GM12878 (cell line): Measurements from ENCODE around the gene ALCAM. TPM values are rescaled to one million over a fixed set of nuclear protein-coding genes. Genes with fewer than 3 reads are reported as not detected.

ENCODE experiments used
- ASH2L ChIP-seq: fragments of 300-600, 200-600 bp; sonication (generic); IDR thresholded peaks from 2 replicates; pipeline ENCODE4 v1.6.1; 2017; ENCODE audit warnings: low read depth, mild to moderate bottlenecking, borderline replicate concordance
- BRCA1 ChIP-seq: IDR thresholded peaks from 2 replicates; pipeline ENCODE4 v1.6.1; 2011; ENCODE audit warnings: low read depth, low read length, improper control_type of control experiment
- CHD2 ChIP-seq: IDR thresholded peaks from 2 replicates; pipeline ENCODE4 v1.6.1; 2011; ENCODE audit warnings: low read depth, low read length, improper control_type of control experiment, borderline replicate concordance
- EP300 ChIP-seq, 2 experiments: fragments of 150-350 bp in 1 of 2; IDR thresholded peaks; 2 replicates each; pipeline ENCODE4 v1.6.1; 2011 to 2012; ENCODE audit warnings: low read depth in 2 of 2, low read length in 2 of 2, borderline replicate concordance in 1 of 2, improper control_type of control experiment in 1 of 2, inconsistent platforms in 1 of 2; ENCODE audit not compliant: control insufficient read depth in 1 of 2
- ETV6 ChIP-seq, 2 experiments: fragments of 450-650 bp in 1 of 2; IDR thresholded peaks in 1 of 2; conservative IDR thresholded peaks in 1 of 2; 2 replicates each; pipeline ENCODE4 v1.6.1; 2014; ENCODE audit warnings: antibody characterized with exemption in 1 of 2, borderline replicate concordance in 1 of 2, low read depth in 1 of 2, mild to moderate bottlenecking in 1 of 2, moderate library complexity in 1 of 2
- FOXK2 ChIP-seq: fragments of 450-650 bp; IDR thresholded peaks from 2 replicates; pipeline ENCODE4 v1.6.1; 2017; ENCODE audit warnings: mild to moderate bottlenecking, moderate library complexity
- FOXM1 ChIP-seq: IDR thresholded peaks from 2 replicates; pipeline ENCODE4 v1.6.1; 2012; ENCODE audit warnings: low read depth, mild to moderate bottlenecking, inconsistent platforms, low read length, moderate library complexity
- GABPA ChIP-seq: IDR thresholded peaks from 2 replicates; pipeline ENCODE4 v1.6.1; 2014; ENCODE audit warnings: antibody characterized with exemption, low read depth, mild to moderate bottlenecking, inconsistent platforms
- IKZF2 ChIP-seq, 2 experiments: fragments of 450-650 bp; IDR thresholded peaks; 2 replicates each; pipeline ENCODE4 v1.6.1; 2017; ENCODE audit warnings: mild to moderate bottlenecking in 2 of 2, moderate library complexity in 2 of 2
- MTA3 ChIP-seq: IDR thresholded peaks from 2 replicates; pipeline ENCODE4 v1.6.1; 2012; ENCODE audit warnings: low read length, inconsistent platforms, borderline replicate concordance
- MYC ChIP-seq: IDR thresholded peaks from 2 replicates; pipeline ENCODE4 v1.6.1; 2011; ENCODE audit warnings: mild to moderate bottlenecking, low read length, moderate library complexity, inconsistent platforms; ENCODE audit not compliant: insufficient read depth, insufficient replicate concordance, insufficient read length, severe bottlenecking
- NR2C1 ChIP-seq: fragments of 450-650 bp; IDR thresholded peaks from 2 replicates; pipeline ENCODE4 v1.6.1; 2017; ENCODE audit warnings: antibody characterized with exemption, mild to moderate bottlenecking, moderate library complexity
- PAX8 ChIP-seq: fragments of 450-650 bp; IDR thresholded peaks from 2 replicates; pipeline ENCODE4 v1.6.1; 2017; ENCODE audit warnings: mild to moderate bottlenecking, moderate library complexity
- SMAD5 ChIP-seq: IDR thresholded peaks from 2 replicates; pipeline ENCODE4 v1.6.1; 2016; ENCODE audit warnings: antibody characterized with exemption, low read depth
- SMC3 ChIP-seq: IDR thresholded peaks from 2 replicates; pipeline ENCODE4 v1.6.1; 2011; ENCODE audit warnings: low read length, improper control_type of control experiment, borderline replicate concordance
- SREBF1 ChIP-seq: IDR thresholded peaks from 2 replicates; pipeline ENCODE4 v1.6.1; 2012; ENCODE audit warnings: mild to moderate bottlenecking, low read length
- SREBF2 ChIP-seq: IDR thresholded peaks from 2 replicates; pipeline ENCODE4 v1.6.1; 2012; ENCODE audit warnings: mild to moderate bottlenecking, low read length
- TCF3 ChIP-seq: IDR thresholded peaks from 2 replicates; pipeline ENCODE4 v1.6.1; 2012; ENCODE audit warnings: low read depth, mild to moderate bottlenecking, low read length, borderline replicate concordance; ENCODE audit not compliant: insufficient read depth
- ZNF207 ChIP-seq: fragments of 450-650 bp; IDR thresholded peaks from 2 replicates; pipeline ENCODE4 v1.6.1; 2014; ENCODE audit warnings: antibody characterized with exemption, mild to moderate bottlenecking, borderline replicate concordance
- polyA plus RNA-seq, 11 experiments: library from polyadenylated mRNA; depleted of rRNA in 4 of 11; unstranded in 6 of 11; stranded (reverse) in 5 of 11; fragments of >200 nt; fragmentation: Nextera tagmentation in 4 of 11; fragmentation: Illumina TruSeq in 1 of 11; extraction: Ambion mirVana in 4 of 11; extraction: Trizol in 1 of 11; gene quantifications; 1 replicate in 1 of 11; 2 replicates in 10 of 11; pipeline versions ENCODE4 v1.2.1 to v1.2.3, GENCODE V29; 2011 to 2016; ENCODE audit warnings: inconsistent platforms in 2 of 11, missing spikeins in 2 of 11, low read depth in 1 of 11
- total RNA-seq, 4 experiments: library from RNA; depleted of rRNA in 3 of 4; stranded (reverse); fragments of >200 nt in 3 of 4; fragmentation: Illumina TruSeq in 1 of 4; extraction: Trizol in 1 of 4; gene quantifications; 2 replicates each; pipeline versions ENCODE4 v1.2.1 to v1.2.3, GENCODE V29; 2013 to 2021
- TF ChIP-seq, protein P1 (sequence below): IDR thresholded peaks from 2 replicates; pipeline ENCODE4 v1.6.1; 2011; ENCODE audit warnings: mild to moderate bottlenecking, low read depth, low read length, moderate library complexity; ENCODE audit not compliant: insufficient replicate concordance
- TF ChIP-seq, protein P2 (sequence below): IDR thresholded peaks from 2 replicates; pipeline ENCODE4 v1.6.1; 2012; ENCODE audit warnings: low read depth, low read length, improper control_type of control experiment
- TF ChIP-seq, protein P3 (sequence below): fragments of 150-350 bp; IDR thresholded peaks from 2 replicates; pipeline ENCODE4 v1.6.1; 2016; ENCODE audit warnings: low read depth, low read length

The ALCAM gene
- total and polyA plus RNA-seq, 10 of the 15 experiments (the other 5 are each of a cell fraction or from before 2014, with no cell fraction given) = 12.2 to 54.2 (median 32.6) TPM

DNA sequence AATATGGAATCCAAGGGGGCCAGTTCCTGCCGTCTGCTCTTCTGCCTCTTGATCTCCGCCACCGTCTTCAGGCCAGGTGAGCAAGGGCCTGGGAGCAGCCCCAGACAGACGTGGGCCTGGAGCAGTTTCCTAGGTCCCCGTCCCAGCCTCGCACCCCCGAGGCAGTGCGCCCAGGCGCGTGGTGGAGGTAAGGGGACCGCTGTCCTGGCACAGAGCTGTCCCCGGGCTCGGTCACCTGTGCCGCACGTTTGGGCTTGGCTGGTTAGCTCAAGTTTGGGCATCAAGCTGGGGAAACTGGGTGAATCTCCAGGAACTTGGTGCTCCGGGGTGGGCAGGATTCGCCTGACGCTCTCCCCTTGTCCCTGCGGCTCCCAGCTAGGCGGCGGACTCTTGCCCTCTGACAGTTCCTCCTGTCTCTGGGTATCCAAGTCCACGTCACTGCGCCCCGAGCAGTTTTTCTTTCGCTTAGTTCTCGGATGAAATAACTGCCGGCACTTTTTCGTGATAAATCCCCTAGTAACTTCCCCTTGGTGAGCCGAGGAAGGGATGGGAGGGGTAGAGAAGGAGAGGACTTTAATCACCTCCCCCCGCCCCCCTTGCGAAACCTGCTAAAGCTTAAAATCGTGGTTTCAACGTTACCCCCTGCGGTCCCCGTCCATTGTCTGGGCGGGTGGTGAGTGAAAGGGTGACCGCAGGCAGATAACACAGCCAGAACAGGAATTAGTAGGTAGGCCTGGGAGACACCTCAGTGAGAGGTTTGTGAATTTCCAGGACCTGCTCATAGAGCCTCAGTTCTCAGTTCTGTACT is 901 bp downstream of the ALCAM start (continued):
- TF ChIP-seq ZNF207 (peak; percentile 63; the same call in 1 of the 2 replicates), BRCA1 (no peak), MTA3 (no peak), PAX8 (no peak), NR2C1 (no peak), FOXM1 (peak; percentile 71; the same call in 1 of the 2 replicates), SMC3 (no peak), TCF3 (no peak), MYC (no peak), CHD2 (peak; percentile 66), SMAD5 (no peak; the same call in 1 of the 2 replicates), SREBF2 (no peak), FOXK2 (no peak), ASH2L (no peak), EP300 (IDR thresholded peaks at IDR 0.05; ENCODE audit: borderline replicate concordance in 1 of 2, control insufficient read depth in 1 of 2, low read depth in 2 of 2, low read length in 2 of 2) (peak; percentile 67 to 87; a peak in 3 of 4 replicates), SREBF1 (no peak; the same call in 1 of the 2 replicates), IKZF2 (IDR thresholded peaks at IDR 0.05) (peak; percentile 90 to 91), GABPA (no peak; the same call in 1 of the 2 replicates), ETV6 (conservative IDR thresholded peaks at IDR 0.05 in 1 of 2, IDR thresholded peaks at IDR 0.05 in 1 of 2; ENCODE audit: borderline replicate concordance in 1 of 2, low read depth in 1 of 2) (peak in 1 of 2 experiments; percentile 84; a peak in 2 of 4 replicates)
- TF ChIP-seq, protein P1, sequence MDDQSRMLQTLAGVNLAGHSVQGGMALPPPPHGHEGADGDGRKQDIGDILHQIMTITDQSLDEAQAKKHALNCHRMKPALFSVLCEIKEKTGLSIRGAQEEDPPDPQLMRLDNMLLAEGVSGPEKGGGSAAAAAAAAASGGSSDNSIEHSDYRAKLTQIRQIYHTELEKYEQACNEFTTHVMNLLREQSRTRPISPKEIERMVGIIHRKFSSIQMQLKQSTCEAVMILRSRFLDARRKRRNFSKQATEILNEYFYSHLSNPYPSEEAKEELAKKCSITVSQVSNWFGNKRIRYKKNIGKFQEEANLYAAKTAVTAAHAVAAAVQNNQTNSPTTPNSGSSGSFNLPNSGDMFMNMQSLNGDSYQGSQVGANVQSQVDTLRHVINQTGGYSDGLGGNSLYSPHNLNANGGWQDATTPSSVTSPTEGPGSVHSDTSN = no peak
- TF ChIP-seq, protein P2, sequence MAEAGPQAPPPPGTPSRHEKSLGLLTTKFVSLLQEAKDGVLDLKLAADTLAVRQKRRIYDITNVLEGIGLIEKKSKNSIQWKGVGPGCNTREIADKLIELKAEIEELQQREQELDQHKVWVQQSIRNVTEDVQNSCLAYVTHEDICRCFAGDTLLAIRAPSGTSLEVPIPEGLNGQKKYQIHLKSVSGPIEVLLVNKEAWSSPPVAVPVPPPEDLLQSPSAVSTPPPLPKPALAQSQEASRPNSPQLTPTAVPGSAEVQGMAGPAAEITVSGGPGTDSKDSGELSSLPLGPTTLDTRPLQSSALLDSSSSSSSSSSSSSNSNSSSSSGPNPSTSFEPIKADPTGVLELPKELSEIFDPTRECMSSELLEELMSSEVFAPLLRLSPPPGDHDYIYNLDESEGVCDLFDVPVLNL = no peak
- TF ChIP-seq, protein P3, sequence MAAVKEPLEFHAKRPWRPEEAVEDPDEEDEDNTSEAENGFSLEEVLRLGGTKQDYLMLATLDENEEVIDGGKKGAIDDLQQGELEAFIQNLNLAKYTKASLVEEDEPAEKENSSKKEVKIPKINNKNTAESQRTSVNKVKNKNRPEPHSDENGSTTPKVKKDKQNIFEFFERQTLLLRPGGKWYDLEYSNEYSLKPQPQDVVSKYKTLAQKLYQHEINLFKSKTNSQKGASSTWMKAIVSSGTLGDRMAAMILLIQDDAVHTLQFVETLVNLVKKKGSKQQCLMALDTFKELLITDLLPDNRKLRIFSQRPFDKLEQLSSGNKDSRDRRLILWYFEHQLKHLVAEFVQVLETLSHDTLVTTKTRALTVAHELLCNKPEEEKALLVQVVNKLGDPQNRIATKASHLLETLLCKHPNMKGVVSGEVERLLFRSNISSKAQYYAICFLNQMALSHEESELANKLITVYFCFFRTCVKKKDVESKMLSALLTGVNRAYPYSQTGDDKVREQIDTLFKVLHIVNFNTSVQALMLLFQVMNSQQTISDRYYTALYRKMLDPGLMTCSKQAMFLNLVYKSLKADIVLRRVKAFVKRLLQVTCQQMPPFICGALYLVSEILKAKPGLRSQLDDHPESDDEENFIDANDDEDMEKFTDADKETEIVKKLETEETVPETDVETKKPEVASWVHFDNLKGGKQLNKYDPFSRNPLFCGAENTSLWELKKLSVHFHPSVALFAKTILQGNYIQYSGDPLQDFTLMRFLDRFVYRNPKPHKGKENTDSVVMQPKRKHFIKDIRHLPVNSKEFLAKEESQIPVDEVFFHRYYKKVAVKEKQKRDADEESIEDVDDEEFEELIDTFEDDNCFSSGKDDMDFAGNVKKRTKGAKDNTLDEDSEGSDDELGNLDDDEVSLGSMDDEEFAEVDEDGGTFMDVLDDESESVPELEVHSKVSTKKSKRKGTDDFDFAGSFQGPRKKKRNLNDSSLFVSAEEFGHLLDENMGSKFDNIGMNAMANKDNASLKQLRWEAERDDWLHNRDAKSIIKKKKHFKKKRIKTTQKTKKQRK = no peak
